ENCODE measurements around the gene P3H2.

DNA sequence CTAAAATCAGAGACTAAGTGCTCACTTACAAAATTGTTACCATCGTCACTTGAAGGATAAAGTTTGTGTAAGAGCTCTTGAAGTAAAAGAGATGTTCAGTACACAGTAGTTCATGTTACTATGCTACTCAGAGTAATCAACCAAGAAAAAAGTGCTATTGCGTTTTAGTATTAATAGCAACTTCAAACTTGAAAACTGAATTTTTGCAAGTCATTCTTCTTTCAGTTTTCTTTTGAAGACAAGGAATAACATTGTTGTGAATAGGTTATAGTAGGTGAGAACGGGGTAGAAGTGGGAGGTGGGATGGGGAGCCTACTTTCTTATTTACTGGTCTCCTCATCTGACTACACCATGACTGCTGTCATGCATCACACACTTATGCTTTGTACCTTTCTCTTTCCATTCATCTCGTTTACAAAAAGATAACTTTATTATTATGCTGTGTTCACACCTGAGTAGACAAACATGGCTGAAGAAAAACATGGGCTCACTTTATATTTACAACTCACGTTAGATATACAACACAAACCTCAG is 39.3 kb upstream of the P3H2 start:
- TF ChIP-seq, protein P1, sequence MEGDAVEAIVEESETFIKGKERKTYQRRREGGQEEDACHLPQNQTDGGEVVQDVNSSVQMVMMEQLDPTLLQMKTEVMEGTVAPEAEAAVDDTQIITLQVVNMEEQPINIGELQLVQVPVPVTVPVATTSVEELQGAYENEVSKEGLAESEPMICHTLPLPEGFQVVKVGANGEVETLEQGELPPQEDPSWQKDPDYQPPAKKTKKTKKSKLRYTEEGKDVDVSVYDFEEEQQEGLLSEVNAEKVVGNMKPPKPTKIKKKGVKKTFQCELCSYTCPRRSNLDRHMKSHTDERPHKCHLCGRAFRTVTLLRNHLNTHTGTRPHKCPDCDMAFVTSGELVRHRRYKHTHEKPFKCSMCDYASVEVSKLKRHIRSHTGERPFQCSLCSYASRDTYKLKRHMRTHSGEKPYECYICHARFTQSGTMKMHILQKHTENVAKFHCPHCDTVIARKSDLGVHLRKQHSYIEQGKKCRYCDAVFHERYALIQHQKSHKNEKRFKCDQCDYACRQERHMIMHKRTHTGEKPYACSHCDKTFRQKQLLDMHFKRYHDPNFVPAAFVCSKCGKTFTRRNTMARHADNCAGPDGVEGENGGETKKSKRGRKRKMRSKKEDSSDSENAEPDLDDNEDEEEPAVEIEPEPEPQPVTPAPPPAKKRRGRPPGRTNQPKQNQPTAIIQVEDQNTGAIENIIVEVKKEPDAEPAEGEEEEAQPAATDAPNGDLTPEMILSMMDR (conservative IDR thresholded peaks at IDR 0.05; ENCODE audit: low read depth, low read length): no peak
- TF ChIP-seq EZH2 (IDR thresholded peaks at IDR 0.05; ENCODE audit: borderline replicate concordance, low read depth, low read length, poor library complexity, severe bottlenecking): no peak

Measured in A673 (cell line).